Measurements from ENCODE around the gene MMP21.

MMP21 gene

DNA sequence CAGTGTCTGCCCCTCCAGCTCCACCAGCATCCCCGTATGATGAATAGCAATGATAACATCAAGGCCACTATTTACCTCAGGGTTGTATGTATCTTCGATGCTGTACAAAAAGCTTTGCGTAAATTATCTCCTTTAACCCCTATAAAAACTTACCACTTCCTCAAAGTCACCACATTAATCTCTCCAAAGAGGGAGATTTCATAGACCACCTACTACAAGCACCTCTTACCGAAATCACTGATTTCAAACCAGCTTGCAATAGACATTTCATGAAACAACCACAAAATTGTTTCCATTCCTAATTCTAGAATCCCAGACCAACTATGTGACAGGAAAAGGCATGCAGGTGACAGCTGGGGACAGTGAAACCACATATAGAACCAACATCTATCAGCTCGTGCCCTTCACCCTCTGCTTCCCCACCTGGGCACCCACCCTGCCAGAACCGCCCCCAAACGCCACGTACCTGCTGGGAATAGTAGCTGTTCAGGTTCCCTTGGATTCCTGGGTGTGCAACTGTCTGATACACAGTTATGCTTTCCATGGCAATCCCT is 20.1 kb upstream of the MMP21 start:
- DNase-seq = no peak
- in situ Hi-C loops (cut with MboI; ENCODE audit: low pct_unique_long_range_greater_than_20kb, low sequenced_read_pairs) = no loop called here

DNA sequence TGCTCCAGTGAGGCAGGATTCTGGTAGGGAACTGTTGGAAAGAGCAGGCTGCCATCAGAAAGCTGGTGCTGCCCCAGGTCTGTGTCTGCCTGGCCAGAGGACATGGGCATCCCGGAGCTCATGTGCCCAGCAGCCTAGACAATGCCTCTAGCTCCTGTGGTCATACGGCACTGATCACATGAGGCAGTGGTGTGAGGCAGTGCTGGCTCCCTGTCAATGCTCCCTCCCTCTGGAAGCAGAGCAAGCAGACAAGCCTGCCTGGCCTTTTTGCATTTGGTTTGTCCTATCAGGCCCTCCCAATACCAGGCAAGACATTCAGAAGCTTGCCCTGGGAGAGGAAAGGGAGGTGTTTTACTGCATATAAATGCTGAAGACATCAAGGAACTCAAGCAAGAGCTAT is 19.5 kb upstream of the MMP21 start:
- in situ Hi-C loops (cut with MboI; ENCODE audit: low pct_unique_long_range_greater_than_20kb, low sequenced_read_pairs) = no loop called here
- DNase-seq = no peak

DNA sequence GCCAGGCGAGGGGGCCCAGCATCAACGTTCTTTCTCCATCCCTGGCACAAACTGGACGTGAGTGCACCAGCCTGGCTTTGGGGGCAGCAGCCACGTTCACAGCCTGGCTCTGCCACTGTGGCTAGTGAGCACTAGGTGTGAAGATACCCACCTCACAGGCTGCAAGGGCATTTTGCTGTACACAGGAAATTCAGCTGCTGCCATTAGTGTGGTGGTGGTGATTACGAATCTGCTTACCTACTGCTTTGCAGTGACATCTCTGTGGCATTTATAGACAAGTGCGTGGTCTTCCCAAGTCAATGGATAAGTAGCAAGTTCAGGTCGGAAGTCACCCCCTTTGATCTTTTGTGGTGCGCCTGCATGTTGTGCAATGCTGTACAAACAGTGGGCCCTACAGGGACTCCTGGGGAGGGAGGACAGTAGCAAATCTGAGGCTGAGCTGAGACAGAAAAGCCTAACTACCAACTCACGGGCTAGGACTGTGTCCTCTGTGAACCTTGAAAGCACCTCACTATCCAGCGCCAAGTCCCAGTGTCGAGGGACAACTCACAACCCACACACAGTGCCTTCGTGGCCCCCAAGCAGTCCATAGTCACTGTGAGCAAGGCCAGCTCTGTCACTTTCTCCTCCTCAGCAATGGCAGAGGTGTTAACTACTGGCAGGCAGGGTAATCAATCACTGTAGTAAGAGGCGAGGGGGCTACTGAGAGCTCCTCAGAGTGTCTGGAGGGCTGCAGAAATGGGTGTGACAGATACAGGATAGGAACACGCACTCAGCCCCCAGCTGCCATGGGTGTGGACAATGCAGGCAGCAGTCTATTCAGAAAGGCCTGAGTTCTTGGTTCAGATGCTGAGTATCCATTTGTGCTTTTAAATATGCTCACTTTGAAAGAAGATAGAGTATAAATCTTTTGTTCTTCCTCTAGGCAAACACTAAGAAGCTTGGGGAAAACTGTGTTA is 17.0 kb upstream of the MMP21 start:
- in situ Hi-C loops (cut with MboI; ENCODE audit: low pct_unique_long_range_greater_than_20kb, low sequenced_read_pairs) = no loop called here
- no peak for DNase-seq

DNA sequence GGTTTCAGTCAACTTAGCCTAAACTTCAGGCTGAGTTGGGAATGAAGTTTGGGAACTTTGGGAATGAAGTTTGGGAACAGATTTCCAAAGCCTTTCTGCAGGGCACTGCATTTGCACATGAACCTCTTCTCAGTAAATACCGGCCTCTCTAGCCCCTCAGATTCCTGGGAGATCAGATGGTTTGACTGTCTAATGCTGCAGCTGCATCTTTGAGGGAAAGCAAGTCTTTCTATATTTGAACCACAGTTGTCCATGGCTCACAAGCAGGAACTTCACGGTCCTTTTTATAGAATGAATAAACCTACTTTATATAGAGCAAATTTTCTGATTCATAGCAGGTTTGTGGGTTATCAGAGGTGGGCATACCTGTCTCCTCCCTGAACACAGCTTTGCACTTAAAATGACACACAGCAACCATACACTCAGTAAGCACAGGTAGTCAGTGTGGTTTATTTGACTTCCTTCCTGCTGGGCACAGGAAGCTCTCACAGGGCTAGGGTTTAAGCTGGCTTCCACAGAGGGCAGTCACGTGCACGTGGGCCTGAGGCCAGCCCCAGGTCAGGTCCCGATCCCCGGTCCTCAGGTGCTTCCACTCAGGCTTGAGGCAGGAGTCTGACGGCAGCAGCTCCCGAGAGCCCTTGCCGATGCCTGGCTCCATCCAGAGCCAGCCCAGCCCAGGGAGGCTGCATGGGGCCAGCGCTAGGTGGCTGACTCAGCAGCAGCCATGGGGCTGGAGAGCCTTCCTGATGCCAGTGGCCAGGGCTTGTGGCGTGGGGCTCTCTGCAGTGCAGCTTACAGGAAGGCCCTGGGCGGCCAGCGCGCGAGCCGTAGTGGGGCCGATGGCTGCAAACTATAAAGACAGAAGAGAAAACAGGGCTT is 12.8 kb upstream of the MMP21 start:
- in situ Hi-C loops (cut with MboI; ENCODE audit: low pct_unique_long_range_greater_than_20kb, low sequenced_read_pairs) = no loop called here

DNA sequence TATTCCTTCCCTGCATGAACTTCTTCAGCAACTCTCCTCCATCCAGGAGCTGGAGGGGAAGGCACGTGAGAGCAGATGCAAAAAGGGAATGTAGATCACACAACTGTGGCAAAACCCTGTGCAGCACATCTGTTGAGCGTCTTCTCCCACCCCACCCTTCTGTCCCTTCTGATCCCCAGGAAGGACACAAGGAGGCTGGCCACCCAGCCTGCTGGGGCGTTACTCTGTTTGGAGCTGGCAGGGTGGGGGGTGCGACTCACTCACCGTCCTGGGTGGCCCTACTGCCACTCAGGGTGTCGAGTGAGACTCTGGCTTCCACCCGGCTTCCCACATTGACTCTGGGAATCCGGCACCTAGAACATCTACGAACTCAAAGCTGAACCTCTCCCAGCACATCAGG is 10.2 kb upstream of the MMP21 start:
- in situ Hi-C loops (cut with MboI; ENCODE audit: low pct_unique_long_range_greater_than_20kb, low sequenced_read_pairs) = no loop called here
- no peak for DNase-seq

More for the DNA sequence above, 12.8 kb upstream of the MMP21 start:
- DNase-seq = no peak

DNA sequence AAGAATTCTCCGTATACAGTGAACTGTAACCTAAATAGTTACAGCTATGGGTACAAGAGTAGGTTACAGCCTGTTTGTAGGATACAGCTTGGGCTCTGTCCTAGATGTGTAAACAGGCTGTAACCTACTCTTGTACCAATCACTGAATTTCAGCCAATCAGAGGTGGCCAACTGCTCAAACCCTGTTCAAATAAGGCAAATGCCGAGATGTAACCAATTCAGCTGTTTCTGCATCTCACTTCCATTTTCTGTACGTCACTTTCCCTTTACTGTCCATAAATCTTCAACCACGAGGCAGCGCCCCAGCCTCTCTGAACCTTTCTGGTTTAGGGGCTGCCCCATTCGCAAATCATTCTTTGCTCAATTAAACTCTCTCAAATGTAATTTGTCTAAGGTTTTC is 8.3 kb upstream of the MMP21 start:
- in situ Hi-C loops (cut with MboI; ENCODE audit: low pct_unique_long_range_greater_than_20kb, low sequenced_read_pairs) = no loop called here
- no peak for DNase-seq

DNA sequence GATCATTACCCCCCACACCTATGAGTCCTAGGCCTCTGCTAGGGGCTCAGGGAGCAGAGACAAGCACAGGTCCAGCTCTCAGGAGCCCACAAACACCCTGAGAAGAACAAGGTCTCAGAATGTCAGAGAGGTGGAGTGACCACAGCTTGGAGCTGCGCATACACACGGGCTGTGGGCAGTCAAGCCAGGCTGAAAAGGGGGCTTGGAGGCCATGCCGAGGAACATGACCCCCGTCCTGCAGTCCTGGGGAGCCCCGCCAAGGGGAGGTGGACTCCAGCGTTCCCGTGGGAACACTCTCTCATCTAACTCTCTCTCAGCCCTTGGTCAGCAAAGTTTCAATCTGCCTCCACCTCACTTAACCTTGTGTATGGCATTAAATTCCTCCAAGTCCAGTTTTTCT is 7.8 kb upstream of the MMP21 start:
- in situ Hi-C loops (cut with MboI; ENCODE audit: low pct_unique_long_range_greater_than_20kb, low sequenced_read_pairs) = no loop called here
- DNase-seq = no peak

DNA sequence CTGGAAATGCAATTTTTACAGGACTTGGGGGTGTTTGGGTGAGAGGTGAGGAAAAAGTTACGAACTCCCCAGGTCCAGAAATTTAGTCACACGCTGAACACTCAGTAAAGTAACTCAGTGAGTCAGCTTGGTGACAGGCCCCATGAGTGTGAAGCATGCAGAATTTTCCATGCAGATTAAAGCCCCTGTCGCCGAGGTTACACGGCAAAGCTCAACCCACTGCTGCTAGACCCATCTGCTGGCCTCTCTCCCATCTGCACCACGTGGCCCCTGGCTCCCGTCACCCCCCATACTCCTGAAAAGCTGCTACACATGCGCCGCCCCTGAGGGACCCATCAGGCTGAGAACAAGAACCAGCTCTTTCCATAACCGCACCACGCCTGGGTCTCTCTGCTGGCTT is 7.0 kb upstream of the MMP21 start:
- DNase-seq = no peak
- in situ Hi-C loops (cut with MboI; ENCODE audit: low pct_unique_long_range_greater_than_20kb, low sequenced_read_pairs) = no loop called here

DNA sequence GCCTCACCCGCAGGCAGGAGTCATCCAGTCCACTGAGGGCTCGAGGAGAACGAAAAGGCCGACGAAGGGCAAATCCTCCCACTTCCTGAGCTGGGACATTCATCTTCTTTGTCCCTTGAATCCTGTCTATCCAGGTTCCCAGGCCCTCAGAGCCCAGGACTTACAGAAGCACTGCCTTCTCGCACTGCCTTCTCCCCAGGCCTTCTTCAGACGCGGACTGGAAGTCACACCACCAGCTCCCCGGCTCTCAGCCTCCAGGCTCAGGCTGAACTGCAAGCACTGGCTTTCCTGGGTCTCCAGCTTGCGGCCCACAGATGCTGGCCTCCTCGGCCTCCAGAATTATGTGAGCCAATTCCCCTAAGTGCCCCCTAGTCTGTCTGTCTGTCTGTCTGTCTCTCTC is 6.4 kb upstream of the MMP21 start:
- in situ Hi-C loops (cut with MboI; ENCODE audit: low pct_unique_long_range_greater_than_20kb, low sequenced_read_pairs) = no loop called here
- no peak for DNase-seq

DNA sequence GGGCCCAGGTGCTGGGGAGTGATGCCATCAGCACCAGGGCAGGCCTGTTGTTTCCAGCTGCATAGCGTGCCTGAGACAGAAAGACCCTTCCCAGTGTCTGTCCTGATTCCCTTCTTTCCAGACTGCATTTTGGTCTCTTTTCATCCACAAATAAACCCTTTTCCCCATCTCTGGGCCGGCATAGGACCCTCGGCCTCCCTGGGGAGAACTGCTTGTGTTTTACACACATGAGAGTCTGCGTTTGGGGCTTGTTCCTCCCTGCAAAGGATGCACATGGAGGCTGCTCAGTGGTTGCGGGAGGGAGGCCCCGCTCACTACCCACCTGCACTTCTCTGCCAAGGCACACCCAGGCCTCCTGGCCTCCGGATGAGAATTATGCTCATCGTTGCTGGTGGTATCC is 5.8 kb upstream of the MMP21 start:
- DNase-seq = no peak
- in situ Hi-C loops (cut with MboI; ENCODE audit: low pct_unique_long_range_greater_than_20kb, low sequenced_read_pairs) = no loop called here

DNA sequence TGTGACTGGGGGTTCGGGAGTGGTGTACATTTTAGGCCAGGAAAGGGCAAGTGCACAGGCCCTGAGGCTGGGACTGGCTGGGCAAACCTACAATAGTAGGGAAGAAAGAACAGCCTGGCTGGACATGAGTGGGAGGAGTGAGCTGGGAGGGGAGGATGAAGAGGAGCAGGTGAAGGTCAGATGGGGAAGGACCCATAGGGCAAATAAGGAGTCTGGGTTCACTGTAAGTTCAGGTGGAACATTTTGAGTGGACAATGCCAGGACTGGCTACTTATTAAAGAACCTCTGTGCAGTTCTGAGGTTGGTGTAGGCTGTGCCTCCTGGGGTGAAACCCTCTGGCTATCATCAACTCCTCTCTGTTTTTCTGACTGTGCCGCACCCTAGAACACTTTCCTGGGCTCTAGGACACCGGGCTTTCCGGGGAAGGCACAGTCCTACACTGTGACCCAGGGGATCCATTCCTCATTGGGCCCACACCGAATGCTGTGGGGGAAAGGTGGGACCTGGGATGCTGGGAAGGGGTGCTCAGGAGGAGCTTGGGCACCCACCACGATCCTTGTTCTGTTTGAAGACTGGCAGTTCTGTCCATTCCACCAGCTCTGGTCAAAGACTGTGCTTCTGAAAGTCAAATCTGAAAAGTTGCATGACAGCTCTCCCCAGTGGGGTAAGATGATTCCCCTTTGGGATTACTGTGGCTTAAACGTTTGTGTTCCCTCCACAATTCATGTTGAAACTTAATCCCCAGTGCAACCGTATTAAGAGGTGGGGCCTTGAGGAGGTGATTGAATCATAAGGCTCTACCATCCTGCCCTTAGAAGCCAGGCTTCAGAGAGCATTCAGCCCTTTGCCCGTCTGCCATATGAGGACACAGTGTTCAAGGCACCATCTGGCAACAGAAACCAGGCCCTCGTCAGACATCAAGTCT is 4.0 kb upstream of the MMP21 start:
- in situ Hi-C loops (cut with MboI; ENCODE audit: low pct_unique_long_range_greater_than_20kb, low sequenced_read_pairs) = no loop called here
- DNase-seq = no peak

DNA sequence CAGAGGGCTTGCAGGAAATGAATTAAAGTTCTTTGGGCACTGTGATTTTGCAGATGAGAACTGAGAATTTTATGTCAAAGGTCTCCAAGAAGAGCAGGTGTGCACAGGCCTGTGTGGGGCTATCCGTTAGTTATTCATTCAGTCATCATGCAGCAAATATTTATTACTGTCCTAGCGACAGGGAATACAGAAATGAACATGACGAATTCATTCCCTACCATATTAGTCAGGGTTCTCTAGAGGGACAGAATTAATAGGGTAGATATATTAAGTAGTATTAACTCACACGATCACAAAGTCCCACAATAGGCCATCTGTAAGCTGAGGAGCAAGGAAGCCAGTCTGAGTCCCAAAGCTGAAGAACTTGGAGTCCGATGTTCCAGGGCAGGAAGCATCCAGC is 2.9 kb upstream of the MMP21 start:
- in situ Hi-C loops (cut with MboI; ENCODE audit: low pct_unique_long_range_greater_than_20kb, low sequenced_read_pairs) = no loop called here
- no peak for DNase-seq

DNA sequence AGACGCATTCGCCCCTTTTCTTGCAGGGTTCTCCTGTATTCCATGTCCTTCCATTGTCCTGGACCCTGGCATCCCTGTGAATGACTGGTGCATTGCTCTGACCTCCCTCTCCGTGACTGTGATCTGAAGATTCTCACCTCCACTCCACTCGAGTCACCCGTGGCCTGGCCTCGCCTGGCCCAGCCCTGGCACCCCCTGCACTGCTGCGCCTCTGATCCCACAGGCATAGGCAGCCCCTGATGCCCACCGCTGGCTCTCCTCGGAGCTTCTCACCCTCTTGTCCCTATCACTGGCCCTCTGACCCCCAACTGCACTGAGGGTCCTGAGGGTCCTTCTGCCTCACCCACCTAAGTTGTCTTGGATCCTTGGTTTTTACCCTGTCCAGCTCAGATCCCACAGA is 2.2 kb upstream of the MMP21 start:
- in situ Hi-C loops (cut with MboI; ENCODE audit: low pct_unique_long_range_greater_than_20kb, low sequenced_read_pairs) = no loop called here
- no peak for DNase-seq

DNA sequence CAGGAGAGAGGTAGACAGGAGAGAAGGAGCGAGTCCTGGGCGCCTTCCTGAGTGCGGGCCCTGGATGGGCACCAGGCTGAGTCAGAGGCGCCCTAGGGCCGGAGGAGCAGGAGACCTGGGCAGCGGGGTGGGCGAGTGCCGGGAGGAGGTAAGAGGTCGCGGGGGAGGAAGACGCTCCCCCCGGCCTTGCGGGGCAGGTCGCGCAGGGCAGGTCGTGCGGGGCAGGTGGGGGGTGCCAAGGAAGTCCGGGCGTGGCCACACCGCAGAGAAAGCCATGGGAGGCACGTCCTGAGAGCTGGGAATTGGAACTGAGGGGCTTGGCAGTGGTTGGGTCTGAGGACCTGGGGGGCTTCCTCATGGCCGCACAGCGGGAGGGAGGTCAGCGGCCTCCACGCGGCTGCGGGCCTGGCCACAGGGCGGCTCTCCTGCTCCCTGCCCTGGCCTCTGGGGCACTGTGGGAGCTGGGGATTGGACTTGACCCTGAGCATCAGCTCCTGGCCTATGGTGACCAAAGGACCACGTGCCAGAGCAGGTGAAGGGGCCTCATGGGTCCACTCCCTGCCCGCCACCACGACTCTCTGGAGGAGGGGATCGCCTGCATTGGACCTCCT is 935 bp downstream of the MMP21 start:
- no peak for DNase-seq
- in situ Hi-C loops (cut with MboI; ENCODE audit: low pct_unique_long_range_greater_than_20kb, low sequenced_read_pairs) = no loop called here

DNA sequence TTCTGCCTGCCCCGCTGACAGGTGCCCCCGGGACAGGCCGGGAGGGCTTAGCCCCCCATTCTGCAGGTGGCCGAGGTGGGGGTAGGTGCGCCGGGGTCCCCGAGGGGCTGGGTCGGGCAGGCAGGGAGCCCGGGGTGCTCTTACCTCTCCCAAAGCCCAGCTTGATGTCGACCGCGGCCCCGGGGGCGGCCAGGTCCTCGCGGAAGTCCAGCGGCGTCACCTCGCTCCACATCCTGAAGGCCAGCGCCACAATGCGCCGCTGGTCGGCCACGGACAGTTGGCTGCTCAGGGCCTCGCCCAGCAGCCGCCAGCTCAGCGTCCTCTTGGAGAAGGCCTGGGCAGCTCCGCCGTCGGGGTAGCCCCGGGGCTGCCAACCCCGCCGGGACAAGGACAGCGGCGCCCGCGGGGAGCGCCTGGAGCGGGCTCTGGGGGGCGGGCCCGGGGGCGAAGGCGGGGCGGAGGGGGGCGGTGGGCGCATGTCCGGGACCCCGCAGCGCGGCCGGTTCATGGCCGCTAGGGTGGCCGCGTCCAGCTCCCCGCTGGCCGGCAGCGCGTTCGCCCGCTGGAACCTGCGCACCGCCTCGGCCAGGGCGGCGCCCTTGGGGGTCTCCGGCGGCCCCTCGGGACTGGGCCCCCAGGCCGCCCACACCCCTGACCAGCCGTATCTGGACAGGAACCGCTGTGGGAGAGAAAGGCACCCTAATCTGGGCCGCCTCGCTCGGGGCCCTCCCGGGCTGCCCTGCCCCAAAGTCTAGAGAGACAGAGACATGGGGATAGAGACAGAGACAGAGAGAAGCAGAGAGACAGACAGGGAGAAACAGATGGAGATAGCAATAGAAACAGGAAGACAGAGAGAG is 1.7 kb downstream of the MMP21 start:
- in situ Hi-C loops (cut with MboI; ENCODE audit: low pct_unique_long_range_greater_than_20kb, low sequenced_read_pairs) = no loop called here
- DNase-seq = no peak

DNA sequence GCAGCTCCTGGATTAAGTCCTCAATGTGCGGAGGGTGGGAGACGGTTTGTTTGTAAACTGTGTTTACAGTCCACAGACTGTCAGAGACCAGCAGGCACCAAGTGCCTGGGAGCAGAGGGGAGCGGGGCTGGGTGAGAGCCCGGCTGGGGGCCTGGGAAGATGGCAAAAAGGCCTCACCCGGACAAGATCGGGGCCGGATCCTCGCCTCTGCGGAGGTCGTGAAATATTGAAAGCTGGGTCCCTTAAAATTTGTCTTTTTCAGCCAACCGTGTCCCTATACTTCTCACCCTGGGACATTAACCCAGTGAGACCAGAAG is 2.8 kb downstream of the MMP21 start:
- in situ Hi-C loops (cut with MboI; ENCODE audit: low pct_unique_long_range_greater_than_20kb, low sequenced_read_pairs) = no loop called here
- no peak for DNase-seq

DNA sequence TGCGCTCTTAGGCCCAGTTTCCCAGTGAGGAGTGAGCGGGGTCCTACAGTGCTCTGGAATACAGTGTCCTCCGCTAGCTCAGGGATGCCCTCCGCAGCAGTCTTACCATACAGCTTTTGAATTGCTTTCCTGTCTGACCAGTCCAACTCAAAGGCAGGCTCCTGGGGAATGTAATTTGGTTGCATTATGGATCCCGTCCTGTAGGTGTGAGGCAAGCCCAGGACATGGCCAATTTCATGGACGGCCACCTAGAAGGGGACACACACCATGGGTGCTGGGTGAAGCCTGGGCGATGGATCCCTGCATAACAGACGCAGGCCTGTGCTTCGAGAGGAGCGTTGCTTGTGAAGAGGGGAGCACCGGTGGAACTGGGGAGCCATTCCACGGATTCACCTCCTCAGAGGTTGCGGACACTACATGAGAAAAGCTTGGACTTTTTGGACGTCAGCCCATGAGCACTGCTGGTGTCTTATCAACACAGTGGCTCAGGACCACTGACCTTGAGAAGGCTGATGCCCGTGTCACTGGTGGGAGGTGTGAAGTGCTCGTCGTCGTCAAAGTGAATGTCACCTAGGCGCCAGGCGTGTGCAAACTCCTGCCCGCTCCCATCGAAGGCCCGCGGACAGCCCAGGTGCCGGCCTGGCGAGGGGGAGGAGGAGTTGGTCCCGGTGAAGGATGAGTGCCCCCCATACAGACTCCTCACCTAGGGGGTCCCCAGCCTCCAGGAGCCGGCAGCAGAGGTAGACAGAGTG is 3.3 kb downstream of the MMP21 start:
- in situ Hi-C loops (cut with MboI; ENCODE audit: low pct_unique_long_range_greater_than_20kb, low sequenced_read_pairs) = no loop called here
- no peak for DNase-seq

Measured in KBM-7 (cell line).